Daoy (cell line): Measurements from ENCODE around the gene ADGRB3. TPM values are rescaled to one million over a fixed set of nuclear protein-coding genes. Genes with fewer than 3 reads are reported as not detected.
"Not testable (repeated sequence)": the region's sequence is repeated elsewhere in the genome, so short reads cannot be mapped to it uniquely, and the experiment has no call there.

Experiments
- DNase-seq: peaks from one replicate; pipeline ENCODE4 v3.0.0-alpha.2; 2015; ENCODE audit warnings: low read depth
- total RNA-seq: library from RNA; depleted of rRNA; stranded (reverse); fragments of >200 nt; shearing (Covaris generic); gene quantifications from 2 replicates; pipeline ENCODE4 v1.2.3, GENCODE V29; 2014

Gene ADGRB3
- total RNA-seq, 1 experiment from 2014 or later: under 0.01 TPM

DNA sequence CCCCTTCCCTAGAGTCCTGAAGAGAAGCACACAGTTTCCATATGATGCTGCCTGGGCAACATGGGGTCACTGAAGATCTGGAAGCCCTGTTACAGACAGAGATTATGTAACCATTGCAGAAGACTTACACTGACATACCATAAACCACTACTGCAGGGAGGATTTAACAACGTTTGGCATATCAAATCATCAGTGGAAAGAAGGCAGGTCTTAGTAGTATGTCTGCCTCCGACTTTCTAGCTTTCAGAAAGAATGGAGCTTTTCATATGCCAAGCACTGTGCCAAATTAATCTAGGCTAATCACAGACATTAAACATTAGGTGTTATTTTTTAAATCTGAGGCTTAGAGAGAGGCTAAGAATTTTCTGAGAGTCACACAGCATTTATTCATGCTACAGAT, 144.3 kb downstream of the ADGRB3 start:
- DNase-seq: no peak

DNA sequence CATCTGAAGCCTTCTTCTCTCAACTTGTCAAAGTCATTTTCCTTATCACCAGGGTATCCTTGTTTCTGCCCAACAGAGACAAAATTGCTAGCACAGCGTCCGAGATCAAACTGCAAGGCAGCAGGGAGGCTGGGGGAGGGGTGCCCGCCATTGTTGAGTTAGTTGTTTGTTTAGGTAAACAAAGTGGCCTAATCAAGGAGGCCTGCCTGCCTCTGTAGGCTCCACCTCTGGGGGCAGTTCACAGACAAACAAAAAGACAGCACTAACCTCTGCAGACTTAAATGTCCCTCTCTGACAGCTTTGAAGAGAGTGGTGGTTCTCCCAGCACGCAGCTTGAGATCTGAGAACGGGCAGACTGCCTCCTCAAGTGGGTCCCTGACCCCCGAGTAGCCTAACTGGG, 155.0 kb downstream of the ADGRB3 start:
- DNase-seq: not testable (repeated sequence)

DNA sequence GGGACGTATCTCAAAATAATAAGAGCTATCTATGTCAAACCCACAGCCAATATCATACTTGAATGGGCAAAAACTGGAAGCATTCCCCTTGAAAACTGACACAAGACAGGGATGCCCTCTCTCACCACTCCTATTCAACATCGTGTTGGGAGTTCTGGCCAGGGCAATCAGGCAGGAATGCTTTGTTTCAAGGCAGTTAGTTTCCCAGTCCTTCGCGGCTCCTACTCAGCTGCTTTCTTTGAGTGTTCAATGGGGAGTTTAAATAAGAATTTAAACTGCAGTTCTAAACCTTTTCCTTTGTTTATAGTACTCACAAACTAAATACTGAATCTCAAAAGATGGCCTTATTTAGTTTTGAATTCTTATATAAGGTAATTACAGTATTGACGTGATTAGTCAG, 179.9 kb downstream of the ADGRB3 start:
- not testable (repeated sequence) for DNase-seq

DNA sequence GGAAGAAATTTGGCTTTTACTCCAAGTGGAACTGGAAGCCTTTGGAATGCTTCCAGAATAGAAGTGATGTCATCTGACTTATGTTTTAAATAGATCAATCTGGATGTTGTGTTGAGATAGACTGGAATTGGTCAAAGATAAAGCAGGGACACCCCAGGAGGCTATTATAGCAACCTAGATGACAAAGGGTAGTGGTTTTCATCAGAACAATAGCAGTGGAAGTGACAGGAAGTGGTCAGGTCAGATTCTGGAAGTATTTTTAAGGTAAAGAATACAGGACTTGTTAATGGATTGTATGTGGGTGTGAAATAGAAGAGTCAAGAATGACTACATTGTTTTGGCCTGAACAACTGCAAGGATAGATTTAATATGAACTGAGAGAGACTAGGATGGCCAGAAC, 191.4 kb downstream of the ADGRB3 start:
- no peak for DNase-seq

DNA sequence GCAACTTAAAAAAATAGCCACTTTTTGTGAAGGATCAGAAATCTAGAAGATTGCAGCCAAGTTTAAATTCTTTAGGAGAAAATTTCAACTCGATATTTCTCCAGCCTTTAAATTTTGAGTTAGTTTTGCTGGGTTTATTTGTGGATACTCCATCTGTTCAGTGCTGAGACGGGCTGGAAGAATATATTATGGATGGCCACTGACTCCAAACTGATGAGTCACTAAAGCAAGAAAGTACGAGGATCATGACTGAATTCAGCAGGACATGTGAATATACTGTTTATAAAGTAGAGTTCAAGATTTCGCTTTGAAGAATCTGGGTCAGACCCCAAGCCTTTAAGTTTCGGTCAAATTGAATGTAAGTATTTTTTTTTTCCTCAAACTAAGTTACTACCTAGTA, 199.5 kb downstream of the ADGRB3 start:
- DNase-seq: no peak

- DNase-seq: no peak
Measured at GRCh38 chr6:68838571-68838970, 203.5 kb downstream of the ADGRB3 start.

DNA sequence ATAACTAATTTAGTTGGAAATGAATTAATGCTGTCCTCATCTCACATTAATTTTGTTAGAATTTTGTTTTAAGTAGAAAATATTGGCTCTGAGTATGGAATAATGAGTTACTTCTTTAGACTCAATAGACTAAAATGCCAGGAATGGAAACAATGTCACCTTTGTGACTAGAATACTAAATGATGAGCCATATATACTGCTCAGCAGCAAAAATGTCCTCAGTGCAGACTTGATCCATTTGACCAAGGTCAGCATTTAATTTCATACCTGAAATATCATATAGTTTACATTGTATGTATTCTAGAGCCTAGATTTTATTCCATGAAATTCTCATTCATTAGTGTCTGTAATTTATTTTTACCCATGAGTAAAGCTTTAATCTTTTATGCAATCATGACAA, 217.7 kb downstream of the ADGRB3 start:
- DNase-seq: no peak

DNA sequence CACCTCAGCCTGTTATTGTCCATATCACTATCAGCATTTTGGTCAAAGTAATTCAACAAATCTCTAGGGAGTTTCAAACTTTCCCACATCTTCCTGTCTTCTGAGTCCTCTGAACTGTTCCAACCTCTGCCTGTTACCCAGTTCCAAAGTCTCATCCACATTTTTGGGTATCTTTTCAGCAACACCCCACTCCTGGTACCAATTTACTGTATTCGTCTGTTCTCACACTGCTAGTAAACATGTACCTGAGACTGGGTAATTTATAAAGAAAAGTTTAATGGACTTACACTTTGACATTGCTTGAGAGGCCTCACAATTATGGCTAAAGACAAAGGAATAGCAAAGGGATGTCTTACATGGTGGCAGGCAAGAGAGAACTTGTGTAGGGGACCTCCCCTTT, 224.2 kb downstream of the ADGRB3 start:
- no peak for DNase-seq

GRCh38 chr6:68868646-68869045, 233.6 kb downstream of the ADGRB3 start:
- DNase-seq: no peak

- no peak for DNase-seq
Measured at GRCh38 chr6:68873236-68873635, 238.2 kb downstream of the ADGRB3 start.

- no peak for DNase-seq
Measured at GRCh38 chr6:68874747-68875146, 239.7 kb downstream of the ADGRB3 start.

GRCh38 chr6:68875403-68875802, 240.3 kb downstream of the ADGRB3 start:
- DNase-seq: no peak

- DNase-seq: no peak
Measured at GRCh38 chr6:68876792-68877493, 241.9 kb downstream of the ADGRB3 start.

GRCh38 chr6:68880050-68880813, 245.2 kb downstream of the ADGRB3 start:
- DNase-seq: no peak

DNA sequence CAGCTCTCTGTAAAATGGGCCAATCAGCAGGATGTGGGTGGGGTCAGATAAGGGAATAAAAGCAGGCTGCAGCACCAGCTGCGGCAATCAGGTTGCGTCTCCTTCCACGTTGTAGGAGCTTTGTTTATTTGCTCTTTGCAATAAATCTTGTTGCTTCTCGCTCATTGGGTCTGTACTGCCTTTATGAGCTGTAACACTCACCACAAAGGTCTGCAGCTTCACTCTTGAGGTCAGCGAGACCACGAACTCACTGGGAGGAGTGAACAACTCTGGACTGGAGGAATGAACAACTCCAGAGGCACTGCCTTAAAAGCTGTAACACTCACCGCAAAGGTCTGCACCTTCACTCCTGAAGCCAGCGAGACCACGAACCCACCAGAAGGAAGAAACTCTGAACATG, 248.2 kb downstream of the ADGRB3 start:
- DNase-seq: not testable (repeated sequence)

- no peak for DNase-seq
Measured at GRCh38 chr6:68891419-68891818, 256.3 kb downstream of the ADGRB3 start.

DNA sequence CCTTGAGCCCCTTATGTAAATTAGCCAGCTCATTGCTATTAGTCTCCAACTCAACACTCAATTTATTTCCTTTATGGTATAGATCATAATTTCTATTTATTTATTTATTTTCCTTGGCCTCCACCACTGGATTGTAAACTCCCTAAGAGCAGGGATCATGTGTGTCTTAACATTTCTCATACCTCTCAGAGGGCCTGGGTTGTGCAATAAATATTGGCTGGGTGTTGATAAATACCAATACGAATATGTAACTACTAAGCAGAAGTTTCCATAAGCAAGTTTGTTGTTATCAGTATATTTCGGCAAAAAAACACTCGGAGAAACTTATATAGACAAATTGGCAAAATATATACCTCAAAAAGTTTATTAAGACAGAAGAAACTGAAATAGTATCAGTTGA, 257.4 kb downstream of the ADGRB3 start:
- DNase-seq: no peak

DNA sequence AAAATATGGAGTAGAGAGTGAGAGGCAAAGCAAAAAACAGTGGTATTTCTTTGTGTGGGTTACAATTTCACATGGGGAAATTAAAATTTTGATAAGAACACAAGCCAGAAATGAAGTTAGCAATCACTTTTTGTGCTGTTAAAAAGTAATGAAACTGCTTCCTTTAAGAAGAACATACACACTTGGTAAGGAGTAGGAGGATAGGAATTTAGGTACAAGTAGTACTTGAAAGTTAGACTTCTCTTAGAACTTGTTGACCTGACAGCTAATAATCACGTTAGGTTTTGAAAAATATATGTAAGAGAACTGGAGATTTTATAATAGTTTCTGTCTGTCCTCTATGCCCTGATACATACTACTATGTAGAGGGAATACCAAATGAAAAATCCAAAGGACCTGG, 260.8 kb downstream of the ADGRB3 start:
- DNase-seq: no peak

DNA sequence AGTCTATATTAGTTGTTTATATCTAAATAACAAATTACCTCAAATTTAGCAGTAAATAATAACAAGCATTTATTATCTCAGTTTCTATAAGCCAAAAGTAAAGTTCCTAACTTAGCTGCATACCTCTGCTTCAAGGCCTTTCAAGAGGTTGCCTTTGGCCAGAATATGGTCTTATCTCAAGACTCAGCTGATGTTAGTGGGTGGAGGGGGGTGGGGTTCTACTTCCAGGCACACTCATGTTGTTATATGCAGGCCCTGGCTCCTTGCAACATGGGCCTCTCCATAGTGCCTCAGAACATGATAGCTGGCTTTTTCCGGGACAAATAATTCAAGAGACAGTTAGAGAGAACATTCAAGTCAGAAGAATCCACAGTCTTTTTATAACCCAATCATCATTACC, 266.0 kb downstream of the ADGRB3 start:
- DNase-seq: no peak

DNA sequence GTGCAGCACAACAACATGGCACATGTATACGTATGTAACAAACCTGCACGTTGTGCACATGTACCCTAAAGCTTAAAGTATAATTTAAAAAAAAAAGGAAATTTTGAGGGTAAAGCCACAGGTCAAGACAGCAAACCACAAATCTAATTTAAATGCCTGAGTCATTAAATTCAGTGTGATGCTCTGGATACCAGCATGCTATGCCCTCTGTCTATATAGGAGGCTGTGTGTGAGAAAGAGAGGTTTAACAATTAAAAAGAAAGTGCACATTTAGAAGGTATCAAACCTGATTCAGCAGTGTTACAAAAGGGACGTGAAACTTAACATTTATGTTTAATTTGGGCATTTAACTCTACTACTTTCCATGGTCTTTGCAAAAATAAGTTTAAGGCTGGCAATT, 276.3 kb downstream of the ADGRB3 start:
- DNase-seq: no peak

DNA sequence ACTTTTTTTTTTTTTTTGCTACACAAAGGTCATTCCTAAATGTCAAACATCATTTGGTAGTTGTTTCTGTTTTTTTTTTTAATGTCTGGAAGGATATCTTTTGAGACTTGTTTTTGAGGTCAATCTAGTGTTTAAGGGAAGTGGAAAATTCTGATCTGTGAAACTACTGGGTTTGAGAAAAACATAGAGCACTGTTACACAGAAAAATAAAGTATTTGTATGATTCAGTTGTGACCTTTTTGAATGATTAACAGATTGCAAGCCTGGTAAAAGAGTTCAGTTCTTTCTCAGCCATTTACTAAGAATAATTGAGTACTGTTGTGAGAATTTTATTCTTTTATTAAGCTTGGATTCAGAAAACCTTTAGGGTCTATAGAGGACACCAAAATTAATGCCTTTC, 276.7 kb downstream of the ADGRB3 start:
- no peak for DNase-seq

GRCh38 chr6:68912805-68913204, 277.7 kb downstream of the ADGRB3 start:
- not testable (repeated sequence) for DNase-seq

DNA sequence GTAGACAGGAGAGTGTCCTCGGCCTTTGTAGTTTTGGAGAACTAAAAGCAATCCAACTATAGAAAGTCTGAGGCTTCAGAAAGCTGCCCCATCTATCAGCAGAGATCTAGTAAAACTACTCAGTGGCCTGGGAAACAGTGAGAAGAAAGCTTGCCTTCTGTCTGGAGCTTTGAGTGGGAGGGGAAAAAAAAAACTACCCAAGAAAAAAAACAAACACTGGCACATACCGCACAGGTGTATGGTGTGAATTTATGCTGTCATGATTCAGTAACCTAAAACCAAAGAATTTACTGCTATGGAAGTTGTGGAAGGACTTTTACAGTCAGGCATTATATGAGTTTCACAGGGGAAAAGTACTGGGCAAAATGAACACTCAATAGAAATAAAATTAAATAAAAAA, 280.5 kb downstream of the ADGRB3 start:
- no peak for DNase-seq

DNA sequence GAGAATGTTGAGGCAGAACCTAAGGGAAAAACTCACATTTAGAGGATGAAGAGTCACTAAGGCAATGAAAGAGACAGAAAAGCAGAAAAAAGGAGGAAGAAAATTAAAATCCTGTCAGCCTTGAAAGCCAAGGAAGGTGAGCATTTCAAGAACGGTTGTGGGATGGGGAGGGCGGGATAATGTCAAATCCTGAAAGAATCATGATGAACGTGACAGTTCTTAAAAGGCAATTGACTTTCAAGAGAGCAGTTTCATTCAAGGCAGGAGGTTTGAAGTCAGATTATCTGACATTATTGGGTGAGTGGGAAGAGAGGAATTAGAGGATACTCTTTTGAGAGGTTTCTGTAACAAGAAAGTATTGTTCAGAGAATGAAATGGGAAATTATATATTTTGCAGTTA, 284.5 kb downstream of the ADGRB3 start:
- no peak for DNase-seq
